A673 (cell line): ENCODE results near the gene C9orf85.
"Not testable (repeated sequence)": the region's sequence is repeated elsewhere in the genome, so short reads cannot be mapped to it uniquely, and the experiment has no call there.

ENCODE experiments used
- EZH2 ChIP-seq: fragments of 200-600 bp; sonication (generic); IDR thresholded peaks from 2 replicates; pipeline ENCODE4 v1.6.1; 2017; ENCODE audit warnings: borderline replicate concordance, low read depth, mild to moderate bottlenecking, mixed read lengths, antibody characterized with exemption, low read length; ENCODE audit not compliant: poor library complexity, severe bottlenecking
- TF ChIP-seq, protein P1 (sequence below): fragments of 300-800, 200-600 bp; sonication (generic); conservative IDR thresholded peaks from 2 replicates; pipeline ENCODE4 v1.5.1; 2017; ENCODE audit warnings: low read depth, mild to moderate bottlenecking, antibody characterized with exemption, low read length, moderate library complexity, mixed read lengths

DNA sequence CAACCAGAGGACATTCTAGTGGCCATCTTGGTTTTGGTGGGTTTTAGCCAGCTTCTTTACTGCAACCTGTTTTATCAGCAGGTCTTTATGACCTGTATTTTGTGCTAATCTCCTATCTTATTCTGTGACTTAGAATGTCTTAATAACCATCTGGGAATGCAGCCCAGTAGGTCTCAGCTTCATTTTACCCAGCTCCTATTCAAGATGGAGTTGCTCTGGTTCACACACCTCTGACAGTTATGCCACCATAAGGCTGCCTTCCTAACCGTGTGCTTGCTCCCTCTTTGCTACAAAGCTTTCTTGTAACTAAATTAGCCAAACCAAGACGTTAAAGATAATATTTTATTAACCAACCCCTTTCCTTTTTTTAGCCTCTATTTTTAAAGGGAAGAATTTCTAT is 43.2 kb downstream of the C9orf85 start:
- TF ChIP-seq EZH2 = not testable (repeated sequence)
- TF ChIP-seq, protein P1, sequence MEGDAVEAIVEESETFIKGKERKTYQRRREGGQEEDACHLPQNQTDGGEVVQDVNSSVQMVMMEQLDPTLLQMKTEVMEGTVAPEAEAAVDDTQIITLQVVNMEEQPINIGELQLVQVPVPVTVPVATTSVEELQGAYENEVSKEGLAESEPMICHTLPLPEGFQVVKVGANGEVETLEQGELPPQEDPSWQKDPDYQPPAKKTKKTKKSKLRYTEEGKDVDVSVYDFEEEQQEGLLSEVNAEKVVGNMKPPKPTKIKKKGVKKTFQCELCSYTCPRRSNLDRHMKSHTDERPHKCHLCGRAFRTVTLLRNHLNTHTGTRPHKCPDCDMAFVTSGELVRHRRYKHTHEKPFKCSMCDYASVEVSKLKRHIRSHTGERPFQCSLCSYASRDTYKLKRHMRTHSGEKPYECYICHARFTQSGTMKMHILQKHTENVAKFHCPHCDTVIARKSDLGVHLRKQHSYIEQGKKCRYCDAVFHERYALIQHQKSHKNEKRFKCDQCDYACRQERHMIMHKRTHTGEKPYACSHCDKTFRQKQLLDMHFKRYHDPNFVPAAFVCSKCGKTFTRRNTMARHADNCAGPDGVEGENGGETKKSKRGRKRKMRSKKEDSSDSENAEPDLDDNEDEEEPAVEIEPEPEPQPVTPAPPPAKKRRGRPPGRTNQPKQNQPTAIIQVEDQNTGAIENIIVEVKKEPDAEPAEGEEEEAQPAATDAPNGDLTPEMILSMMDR = not testable (repeated sequence)
